HG02970 (cell line): ENCODE measurements around the gene ACTR1A.

Source experiments
- ATAC-seq: cut with Tn5 transposase; IDR thresholded peaks from one replicate; pipeline ENCODE4 v1.9.1; 2021; ENCODE audit warnings: mild to moderate bottlenecking, moderate library complexity, moderate number of reproducible peaks; ENCODE audit not compliant: unreplicated experiment, low FRiP score

Gene ACTR1A

GRCh38 chr10:102432162-102432950 is 70.2 kb downstream of the ACTR1A start, which contains the start of gene CUEDC2:
Gene CUEDC2, minus strand, starts transcription at chr10:102432574. Its CDS starts 7,386 bp downstream, at chr10:102425188.
- ATAC-seq, result peak; percentile 83

DNA sequence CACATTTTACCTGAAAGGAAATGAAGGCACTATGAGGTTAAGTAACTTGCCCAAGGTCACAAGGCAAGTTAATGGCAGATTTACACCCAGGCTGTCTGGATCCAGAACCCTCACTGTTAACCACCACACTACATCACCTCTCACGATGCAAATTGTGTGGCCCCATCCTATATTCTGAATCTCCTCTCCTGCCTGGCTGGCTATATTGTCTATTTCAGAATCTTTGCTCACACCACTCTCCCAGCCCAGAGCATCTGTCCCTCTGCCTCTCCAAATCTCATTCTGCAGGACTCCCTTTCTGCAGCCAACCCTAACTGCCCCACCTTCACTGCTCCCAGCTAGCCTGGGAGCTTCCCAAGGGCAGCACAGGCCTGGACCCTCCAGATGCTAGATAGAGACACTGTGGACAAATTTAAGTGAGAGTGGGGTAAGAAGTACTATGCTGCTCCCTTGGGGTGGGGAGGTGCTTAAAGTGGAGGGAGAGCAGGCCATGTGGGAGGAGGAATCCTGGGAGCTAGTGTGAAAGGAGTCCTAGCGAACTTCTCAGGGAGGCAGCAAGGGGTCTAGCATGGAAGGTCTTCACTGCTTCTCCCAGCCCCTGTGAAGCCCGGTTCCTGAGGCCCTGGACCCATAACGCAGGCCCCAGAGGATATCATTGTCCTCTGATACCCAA is 70.9 kb downstream of the ACTR1A start:
- ATAC-seq, result no peak

DNA sequence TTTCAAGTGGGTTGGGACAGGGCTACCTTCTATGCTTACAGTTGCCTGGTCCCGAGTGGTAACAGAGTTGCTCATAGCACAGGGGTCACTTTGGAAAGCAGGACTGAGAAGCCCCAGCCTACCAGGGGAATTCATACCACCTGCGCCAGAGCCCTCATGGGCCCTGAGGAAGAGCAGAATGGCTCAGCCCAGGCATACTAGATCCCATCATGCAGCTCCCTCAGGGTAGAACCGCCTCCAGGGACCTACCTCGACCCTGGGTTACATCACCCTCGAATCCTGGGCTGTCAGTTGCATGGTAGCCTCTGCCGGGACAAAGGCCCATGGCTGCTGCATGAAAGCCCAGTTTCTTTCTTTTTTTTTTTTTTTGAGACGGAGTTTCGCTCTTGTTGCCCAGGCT is 73.0 kb downstream of the ACTR1A start:
- ATAC-seq, result no peak
